HG03135 (cell line): ENCODE data around the gene ITGB8.

Experiments
- ATAC-seq: cut with Tn5 transposase; IDR thresholded peaks from one replicate; pipeline ENCODE4 v1.9.1; 2021; ENCODE audit warnings: mild to moderate bottlenecking, moderate library complexity; ENCODE audit not compliant: unreplicated experiment

The ITGB8 gene

DNA sequence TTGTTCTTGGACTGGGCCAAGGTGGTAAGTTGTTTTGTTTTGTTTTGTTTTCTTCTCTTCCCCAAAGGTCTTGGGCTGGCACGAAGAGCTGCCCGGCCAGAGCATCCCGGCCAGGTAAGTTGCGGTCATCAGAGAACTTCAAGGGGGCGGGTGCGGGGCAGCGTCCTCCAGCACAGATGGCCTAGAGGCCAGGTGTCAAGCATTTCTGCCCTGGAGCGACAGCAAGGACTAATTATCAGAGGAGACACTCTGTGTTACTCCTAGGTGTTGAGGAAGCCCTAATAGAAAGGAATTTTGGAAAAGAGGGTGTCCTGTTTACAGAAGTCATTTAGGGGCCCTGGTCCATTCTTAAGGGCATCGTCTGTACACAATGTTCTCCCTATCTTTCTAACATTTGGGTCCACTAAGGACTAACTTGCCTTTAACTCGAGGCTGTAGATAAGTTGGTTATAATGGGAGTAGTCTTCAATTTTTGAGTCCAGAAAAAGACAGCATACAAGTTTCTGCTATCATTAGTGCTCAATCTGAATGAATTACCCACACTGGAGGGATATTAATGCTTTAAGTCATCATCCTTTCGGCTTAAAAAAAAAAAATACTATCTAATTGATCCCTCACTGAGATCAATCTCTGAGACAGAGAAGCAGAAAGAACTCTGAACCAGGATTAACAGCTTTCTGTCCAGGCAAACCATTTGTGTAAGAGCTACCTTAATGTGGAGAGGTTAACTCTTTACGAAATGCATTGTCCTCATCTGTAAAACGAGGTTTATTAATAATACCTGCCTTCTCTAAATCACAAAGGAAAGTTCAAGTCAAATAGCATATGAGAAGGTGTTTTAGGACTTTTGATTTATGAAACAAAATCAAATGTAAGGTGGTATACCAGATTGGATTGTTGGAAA is 1.5 kb downstream of the ITGB8 start:
- ATAC-seq, result no peak

DNA sequence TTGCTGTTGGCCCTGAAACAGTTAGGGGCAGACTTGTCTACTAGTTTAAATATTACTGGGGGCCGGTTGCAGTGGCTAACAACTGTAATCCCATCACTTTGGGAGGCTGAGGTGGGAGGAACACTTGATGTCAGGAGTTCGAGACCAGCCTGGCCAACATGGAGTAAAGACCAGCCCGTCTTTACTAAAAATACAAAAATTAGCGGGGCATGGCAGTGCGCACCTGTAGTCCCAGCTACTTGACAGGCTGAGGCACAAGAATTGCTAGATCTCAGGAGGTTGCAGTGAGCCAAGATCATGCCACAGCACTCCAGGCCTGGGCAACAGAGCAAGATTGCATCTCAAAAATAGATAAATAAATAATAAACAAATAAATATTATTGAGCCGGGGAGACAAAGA is 7.6 kb downstream of the ITGB8 start:
- ATAC-seq, result no peak

DNA sequence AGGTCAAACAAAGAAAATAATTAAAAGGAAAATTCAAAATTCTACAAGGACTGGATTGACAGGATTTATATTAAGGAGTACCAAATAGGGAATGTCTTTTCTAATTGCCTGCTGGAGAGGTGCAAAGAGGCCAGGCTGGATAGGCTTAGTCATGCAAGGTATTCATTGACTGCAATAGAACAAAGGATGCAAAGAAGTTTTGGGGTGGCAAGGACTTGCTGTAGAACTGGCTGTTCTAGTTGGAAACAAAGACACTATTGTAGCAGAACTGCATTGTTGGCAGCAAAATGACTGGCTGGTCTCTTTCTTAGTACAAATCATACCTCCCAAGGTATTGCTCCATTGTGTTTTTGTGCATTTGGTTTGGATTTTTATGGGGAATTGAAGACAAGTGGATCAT is 10.1 kb downstream of the ITGB8 start:
- no peak for ATAC-seq

DNA sequence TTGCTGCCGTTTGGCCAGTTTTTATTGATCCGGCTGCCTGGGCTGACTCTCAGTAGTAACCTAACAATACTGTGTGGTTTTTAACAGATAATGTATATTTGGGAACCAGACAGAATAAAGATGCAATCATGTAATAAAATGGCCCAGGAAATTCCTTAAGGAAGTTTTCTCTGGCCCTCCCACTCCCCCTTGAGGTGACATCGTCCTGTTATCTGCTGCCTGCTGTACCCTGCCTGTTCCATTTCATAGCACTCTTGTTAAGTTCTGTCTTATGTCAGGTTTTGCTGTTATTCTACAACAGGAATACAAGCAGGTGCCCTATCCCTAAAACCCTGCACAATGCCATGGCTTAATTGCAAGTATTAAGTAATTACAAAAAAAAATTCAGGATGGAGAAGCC is 12.5 kb downstream of the ITGB8 start:
- ATAC-seq, result no peak

DNA sequence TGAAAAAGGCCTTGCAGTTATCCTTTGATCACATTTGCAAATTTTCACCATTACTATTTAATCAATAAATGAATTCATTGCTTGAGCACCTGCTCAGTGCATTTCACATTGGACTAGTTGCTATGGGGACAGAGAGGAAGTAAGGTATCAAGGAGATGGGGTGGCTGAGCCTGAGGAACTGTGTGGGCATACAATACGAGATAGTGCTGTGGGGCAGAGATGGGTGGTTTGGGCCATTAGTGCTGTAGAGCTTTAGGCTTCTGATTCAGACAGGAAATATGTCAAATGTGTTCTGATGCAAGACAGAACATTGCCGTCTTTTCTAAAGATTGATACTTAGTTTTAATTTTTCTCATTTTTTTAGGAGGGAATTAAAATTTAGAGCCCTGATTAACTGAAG is 13.2 kb downstream of the ITGB8 start:
- ATAC-seq, result no peak

DNA sequence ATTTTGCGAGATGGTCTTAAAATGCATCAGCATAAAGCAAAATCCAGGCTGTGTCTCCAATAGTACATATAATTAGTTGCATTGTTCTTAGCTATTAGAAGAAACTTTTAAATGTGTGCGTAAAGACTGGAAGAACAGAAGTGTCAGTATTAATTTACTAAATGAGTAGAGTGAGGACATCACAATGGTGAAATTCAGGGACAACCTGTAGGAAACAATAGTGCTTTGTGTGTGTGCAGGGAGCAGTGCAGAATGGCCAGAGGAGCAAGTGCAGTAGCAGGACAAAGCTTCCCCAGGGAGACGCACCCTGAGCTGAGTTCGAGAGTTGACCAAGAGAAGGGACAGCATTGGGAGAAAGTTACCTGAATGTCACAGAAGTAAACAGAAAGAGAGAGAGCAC is 13.7 kb downstream of the ITGB8 start:
- no peak for ATAC-seq

DNA sequence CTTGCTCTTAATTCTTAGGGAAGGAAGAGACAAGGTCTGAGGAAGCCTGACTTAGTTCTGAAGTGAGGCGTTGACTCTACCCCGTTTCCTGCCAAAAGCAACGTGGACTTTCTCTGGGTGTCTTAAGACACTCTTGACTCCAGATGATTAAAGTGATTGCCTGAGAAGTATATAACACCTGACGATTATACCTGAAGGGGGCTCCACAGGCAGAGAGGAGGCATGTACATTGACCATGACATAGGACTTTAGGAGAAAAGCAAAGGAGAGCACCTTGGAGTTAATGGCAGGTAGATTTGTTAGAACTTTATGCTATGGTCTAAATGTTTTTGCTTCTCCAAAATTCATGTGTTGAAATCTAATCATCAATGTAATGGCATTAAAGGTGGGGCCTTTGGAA is 15.9 kb downstream of the ITGB8 start:
- ATAC-seq, result no peak

DNA sequence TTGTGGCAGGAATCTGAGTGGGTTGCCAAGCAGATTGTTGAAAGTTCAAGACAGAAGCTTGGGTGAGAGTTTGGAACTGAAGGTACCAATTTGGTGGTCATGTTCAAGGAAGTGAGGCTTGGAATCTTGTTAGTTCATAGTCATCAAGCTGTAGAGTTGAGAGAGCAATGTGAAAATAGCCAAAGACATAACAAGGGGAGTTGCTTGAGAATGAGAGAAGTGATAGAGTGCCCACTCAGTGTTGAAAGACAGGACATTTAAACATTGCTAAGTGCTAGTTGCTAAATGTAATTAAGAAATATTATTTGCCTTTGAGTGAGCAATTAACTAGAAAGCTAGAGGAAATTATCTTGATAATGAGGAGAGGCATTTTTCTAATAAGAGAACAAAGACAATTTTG is 17.0 kb downstream of the ITGB8 start:
- no peak for ATAC-seq

DNA sequence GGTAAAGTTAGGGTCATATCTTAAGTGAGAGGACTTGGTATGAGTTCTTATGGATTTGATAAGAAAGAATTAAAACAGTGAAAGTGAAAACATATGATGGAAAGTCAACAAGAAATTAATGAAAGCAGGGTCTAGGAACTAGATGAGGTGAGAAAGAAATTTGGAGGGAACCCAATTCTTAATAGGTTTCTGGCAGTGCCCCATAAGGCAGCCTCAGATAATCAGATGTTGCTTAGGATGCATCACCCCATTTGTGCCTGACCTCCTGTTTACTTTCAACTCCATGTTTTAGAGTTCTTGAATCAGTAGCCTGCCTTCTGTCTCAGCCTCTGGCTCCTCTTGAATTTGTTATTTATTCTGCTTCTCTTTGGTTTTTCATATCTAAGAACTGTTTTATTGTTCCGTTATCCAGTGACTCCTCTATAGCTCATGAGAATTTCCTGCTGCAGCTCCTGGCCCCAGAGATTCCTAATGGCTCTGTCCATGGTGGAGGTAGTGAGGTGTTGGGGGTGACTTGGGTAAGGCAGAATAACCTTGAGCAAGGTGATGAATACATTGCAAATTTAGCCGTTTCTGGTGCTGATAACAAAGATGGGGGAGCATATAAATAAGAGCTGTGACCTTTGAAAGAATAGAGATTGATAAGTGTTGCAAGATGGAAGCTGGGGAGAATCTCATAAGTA is 17.6 kb downstream of the ITGB8 start:
- ATAC-seq, result no peak

DNA sequence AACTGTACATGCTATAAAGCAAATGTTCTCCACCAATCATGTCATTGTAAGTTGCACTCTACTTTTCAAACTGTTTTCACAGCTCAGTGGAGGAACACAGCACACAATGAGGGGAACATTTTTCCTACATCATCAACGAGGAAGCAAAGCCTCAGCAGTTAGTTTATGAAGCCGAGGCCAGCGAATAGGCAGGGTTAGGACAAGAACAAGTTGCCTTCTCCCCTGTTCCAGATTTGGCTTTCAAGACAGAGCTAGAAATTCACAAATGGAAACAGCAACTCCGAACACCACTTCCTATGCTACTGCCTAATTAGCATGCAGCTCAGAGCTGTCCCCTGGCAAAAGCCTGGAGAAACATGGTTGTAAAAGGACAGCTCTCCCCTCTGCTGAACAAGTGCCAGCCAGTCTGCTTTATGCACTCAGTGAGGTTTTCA is 19.8 kb downstream of the ITGB8 start:
- ATAC-seq, result no peak

DNA sequence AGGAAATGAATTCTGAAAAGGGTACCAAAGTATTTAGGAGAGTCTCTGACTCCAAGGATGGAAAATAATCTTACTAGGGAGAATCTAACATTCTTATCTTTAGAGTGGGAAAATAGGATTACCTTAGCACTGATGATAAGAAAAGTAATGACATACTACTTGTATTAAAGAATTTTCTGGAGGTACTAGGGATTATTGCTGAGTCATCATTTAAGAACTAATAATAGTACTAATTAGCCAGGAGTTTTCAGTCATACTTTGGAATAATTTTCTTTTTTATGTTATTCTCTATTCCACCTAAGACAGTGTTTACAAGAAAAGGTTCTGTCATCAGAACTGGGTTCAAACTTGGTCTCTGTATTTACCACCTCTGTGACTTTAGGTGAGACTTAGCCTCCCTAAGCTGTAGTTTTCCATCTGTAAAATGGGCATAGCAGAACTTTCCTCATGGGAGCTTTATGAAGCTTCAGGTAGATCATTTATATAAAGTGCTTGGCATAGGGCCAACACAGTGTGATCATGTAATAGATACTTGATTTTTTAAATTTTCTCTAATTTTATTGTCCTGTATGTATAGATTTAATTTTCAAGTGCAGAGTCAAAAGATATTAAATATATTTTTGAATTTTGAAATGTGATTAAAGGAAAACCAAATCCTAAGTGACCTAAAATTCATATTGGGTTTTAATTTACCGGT is 20.4 kb downstream of the ITGB8 start:
- ATAC-seq, result no peak

DNA sequence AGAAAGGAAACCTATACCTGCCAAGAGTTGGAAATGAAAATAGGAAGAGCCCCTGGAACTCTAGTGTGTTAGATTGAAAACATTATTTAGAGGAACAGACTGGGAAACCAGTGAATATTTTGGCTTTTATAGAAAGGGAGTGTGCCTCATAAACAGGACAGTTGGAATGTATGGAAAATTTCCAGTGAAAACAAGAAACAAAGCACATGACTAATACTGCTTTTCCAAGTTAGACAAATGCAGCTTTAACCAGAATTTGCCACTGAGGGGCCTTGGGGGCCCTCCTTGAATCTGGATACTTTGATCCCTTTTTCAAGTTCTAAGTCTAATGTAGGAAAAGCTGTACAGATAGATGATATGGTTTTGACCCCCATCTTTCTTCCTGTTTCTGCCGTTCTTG is 21.2 kb downstream of the ITGB8 start:
- no peak for ATAC-seq

DNA sequence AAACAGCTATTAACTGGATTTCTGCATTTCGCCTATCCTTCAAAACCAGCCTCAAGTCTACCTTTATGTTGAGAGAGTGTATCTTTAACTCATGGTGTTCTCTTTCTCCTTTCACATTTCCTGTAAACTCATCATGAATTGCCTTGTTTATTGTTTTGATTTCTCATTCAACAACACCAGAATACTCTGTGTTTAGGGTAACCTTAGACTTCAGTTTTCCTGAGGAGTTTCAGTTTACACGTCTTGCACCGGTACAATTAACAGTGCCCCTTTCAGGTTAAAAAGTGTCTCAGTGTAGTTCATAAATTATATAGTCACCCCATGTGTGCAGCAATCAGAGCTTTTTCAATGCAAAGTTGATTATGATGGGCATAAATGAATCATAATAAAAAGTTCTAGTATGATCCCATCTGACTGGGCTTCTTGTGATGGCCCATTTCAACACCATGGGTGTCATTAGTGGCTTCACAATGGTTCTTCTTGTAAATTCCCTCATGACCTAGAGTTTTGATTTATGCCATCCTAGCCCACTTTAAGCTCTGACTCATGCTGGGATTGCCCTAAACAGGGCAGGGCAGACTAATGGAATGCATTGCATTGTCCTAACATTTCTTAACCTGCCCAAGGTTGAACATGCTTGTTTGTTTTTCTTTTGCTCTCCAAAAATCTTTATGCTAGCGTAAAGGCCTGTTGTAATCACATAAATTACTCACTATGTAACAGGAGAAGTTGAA is 22.0 kb downstream of the ITGB8 start:
- no peak for ATAC-seq

DNA sequence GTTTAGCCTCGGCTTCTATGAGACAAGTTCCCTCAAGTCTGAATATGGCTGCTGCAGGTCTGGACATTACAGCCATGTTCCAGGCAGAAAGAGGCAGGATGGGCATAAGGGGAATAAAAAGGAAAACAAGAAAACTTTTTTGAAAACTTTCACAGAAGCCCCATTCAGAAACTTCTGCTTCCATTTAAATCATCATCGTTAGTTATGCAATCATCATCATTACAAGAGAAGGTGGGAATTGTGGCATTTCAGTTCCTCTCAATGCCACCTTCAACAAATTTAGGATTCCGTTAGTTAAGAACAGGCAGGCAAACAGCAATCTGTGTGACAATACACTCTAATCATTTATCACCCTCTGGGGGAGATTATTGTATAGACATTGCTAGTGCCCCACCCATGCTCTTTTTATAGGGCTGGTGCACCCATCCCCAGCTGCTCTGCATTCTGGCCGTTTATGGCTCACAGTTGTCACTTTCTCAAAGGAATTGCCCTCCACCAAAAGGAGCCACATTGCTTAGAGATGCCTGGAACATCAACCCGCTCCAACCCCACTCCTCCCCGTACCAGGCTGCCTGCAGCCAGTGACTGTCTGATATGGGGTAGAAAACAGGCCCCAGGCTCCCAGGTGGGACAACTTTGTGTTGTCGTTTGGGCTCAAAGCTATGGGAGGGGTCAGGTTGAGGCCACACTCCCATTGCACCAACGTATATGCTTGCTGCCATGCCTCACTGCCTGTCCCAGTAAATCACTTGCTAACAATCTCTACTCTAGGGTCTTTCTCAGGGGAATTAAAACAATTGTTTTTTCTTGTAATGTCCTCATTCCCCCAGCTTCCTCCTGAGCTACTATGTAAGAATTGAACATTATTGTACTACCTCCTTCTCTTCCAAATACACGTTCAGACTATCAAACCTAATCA is 24.2 kb downstream of the ITGB8 start:
- no peak for ATAC-seq

DNA sequence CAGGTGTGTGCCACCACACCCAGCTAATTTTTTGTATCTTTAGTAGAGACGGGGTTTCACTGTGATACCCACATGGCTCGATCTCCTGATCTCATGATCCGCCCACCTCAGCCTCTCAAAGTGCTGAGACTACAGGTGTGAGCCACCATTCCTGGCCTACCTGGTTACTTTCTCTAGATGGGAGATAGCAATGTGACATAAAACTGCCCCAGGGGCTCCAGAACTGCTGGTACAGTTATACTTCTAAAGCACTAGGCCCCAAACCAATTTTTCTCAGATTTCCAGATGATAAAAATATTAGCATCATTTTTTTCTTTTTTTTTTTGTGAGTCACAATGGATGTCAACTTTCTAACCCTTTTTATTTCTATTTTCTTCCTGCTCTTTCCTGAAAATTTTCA is 27.4 kb downstream of the ITGB8 start:
- no peak for ATAC-seq

DNA sequence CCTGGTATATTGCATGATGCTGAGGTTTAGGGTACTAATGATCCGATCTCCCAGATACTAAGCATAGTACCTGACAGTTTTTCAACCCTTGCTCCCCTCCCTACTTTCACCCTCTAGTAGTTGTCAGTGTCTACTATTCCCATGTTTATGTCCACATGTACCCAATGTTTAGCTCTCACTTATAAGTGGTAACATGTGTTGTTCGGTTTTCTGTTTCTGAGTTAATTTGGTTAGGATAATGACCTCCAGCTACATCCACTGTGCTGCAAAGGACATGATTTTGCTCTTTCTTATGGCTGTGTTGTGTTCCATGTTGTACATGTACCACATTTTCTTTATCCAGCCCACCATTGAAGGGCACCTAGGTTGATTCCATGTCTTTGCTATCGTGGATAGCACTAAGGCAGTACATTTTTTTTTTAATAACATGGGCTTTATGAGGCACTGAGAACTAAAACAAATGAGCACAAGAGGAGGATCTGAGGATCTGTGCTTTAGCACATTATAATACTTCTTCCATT is 28.1 kb downstream of the ITGB8 start:
- no peak for ATAC-seq

DNA sequence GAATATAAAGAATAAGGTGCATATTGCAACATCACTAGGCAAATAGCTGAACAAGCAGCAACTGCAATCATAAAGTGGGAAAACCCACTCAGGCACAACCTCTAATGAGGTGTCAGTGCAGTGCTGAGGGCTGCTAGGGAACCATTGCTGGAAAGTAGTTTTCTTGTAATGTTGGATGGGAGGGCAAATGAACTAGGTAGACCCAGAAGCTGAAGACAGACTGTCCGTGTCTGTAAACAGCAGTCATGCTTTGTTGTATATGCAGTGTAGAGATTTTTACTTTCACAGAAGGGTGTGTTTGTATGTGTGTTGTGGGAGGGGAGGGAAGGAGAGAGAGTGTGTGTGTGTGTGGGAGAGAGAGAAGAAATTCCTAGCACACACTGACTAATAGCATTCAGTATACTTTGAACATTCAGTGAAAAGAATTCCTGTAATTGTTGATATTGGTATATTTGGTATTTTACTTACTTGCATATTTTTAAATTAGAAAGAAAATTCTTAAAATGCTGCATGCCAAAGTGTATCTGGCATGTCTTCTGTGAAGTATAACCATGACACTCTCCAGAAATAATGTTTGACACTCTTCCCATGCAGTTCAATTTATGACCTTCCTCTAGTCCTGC is 28.8 kb downstream of the ITGB8 start:
- no peak for ATAC-seq

DNA sequence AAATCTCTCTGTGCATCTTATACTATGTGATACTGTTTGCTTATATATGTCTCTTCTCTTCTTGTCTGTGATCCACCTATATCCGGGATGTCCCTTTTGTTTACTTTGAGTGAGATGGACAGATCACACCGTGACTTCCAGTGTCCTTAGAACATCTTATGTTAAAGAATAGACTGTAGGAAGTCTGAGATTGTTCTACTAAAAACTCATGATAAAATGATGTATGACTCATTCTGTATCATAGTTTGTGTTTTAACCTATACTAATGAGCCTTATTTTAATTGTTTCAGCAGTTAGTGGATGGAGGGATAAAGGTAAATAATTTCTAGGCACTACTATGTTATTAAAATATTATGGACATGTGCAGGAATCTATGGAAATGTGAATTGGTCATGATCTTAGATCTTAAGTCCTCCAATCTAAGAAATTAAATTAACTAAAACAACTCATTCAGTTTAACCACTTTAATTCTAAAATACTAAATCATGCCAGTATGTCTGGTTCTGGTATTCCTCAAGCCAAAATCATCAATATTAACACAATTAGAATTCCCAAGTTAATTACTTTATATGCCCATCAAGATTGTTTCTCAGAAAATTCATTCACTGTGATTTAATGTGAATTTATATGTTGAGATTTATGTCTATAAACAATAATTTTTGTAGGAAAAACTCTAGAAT is 32.0 kb downstream of the ITGB8 start:
- ATAC-seq, result no peak
